SK-N-MC (cell line): ENCODE measurements around the gene MST1R.

Source experiments
- EZH2 ChIP-seq: fragments of 200-600 bp; sonication (generic); IDR thresholded peaks from one replicate; pipeline ENCODE4 v1.6.1; 2017; ENCODE audit warnings: antibody characterized with exemption
- POLR2AphosphoS5 ChIP-seq: IDR thresholded peaks from 2 replicates; pipeline ENCODE4 v1.6.1; 2012; ENCODE audit warnings: mild to moderate bottlenecking, low read depth, low read length, borderline replicate concordance

- TF ChIP-seq EZH2 (no peak), POLR2AphosphoS5 (no peak)
Observed at GRCh38 chr3:49842843-49843517, 60.7 kb downstream of the MST1R start.
